A673 (cell line): Measurements from ENCODE around the gene NAPB. TPM values are rescaled to one million over a fixed set of nuclear protein-coding genes. Genes with fewer than 3 reads are reported as not detected.

ENCODE experiments used
- BruUV-seq: library from RNA; stranded (reverse); fragments of 400-500 nt; replicated peaks from 2 replicates; lab custom pipeline; 2021; lab: Mats Ljungman, UMichigan
- CTCF ChIA-PET: fragments of 300-600 bp; sonication (Branson Sonifier 250); formaldehyde crosslinking; loops from one replicate; lab custom pipeline; 2022; ENCODE audit warnings: antibody characterized with exemption; lab: Charles Lee
- POLR2A ChIA-PET: fragments of 300-600 bp; sonication (Branson Sonifier 250); formaldehyde crosslinking; loops from one replicate; lab custom pipeline; 2022; ENCODE audit warnings: antibody characterized with exemption; ENCODE audit not compliant: low non-redundant PET; lab: Charles Lee
- DNase-seq: peaks from one replicate; pipeline ENCODE4 v3.0.0-alpha.2; 2015; ENCODE audit warnings: low spot score
- H3K27ac ChIP-seq: fragments of 200-600 bp; sonication (generic); 2 replicates; pipeline ENCODE4 v1.5.1; 2016; ENCODE audit warnings: mixed run types, low read depth, mild to moderate bottlenecking, mixed read lengths, antibody characterized with exemption, low read length; ENCODE audit not compliant: poor library complexity, severe bottlenecking
- H3K27me3 ChIP-seq: fragments of 200-600 bp; sonication (generic); replicated peaks from 2 replicates; pipeline ENCODE4 v1.6.1; 2017; ENCODE audit warnings: mixed run types, low read depth, mild to moderate bottlenecking, mixed read lengths, antibody characterized with exemption, low read length; ENCODE audit not compliant: insufficient read depth, poor library complexity
- H3K36me3 ChIP-seq: fragments of 200-600 bp; sonication (generic); 2 replicates; pipeline ENCODE4 v1.6.1; 2016; ENCODE audit warnings: mixed run types, mild to moderate bottlenecking, mixed read lengths, antibody characterized with exemption, low read length; ENCODE audit not compliant: insufficient read depth, poor library complexity, severe bottlenecking
- H3K4me1 ChIP-seq: fragments of 200-600 bp; sonication (generic); 2 replicates; pipeline ENCODE4 v1.6.1; 2017; ENCODE audit warnings: mixed run types, mild to moderate bottlenecking, mixed read lengths, antibody characterized with exemption, low read length; ENCODE audit not compliant: insufficient read depth, poor library complexity, severe bottlenecking
- H3K4me3 ChIP-seq: fragments of 200-600 bp; sonication (generic); 2 replicates; pipeline ENCODE4 v1.5.1; 2016; ENCODE audit warnings: low read depth, mixed run types, mild to moderate bottlenecking, mixed read lengths, low read length; ENCODE audit not compliant: poor library complexity, severe bottlenecking
- H3K9me3 ChIP-seq: fragments of 200-600 bp; sonication (generic); 2 replicates; pipeline ENCODE4 v1.6.1; 2016; ENCODE audit warnings: mixed run types, low read depth, mild to moderate bottlenecking, mixed read lengths, antibody characterized with exemption, low read length; ENCODE audit not compliant: poor library complexity, severe bottlenecking
- EZH2 ChIP-seq: fragments of 200-600 bp; sonication (generic); IDR thresholded peaks from 2 replicates; pipeline ENCODE4 v1.6.1; 2017; ENCODE audit warnings: borderline replicate concordance, low read depth, mild to moderate bottlenecking, mixed read lengths, antibody characterized with exemption, low read length; ENCODE audit not compliant: poor library complexity, severe bottlenecking
- intact Hi-C: fragments of 100-400 bp; cut with micrococcal nuclease; formaldehyde crosslinking; loops from one replicate; pipeline ENCODE4 v1.10.0; 2022; ENCODE audit not compliant: unreplicated experiment
- total RNA-seq: library from RNA; stranded (reverse); gene quantifications from 2 replicates; pipeline ENCODE4 v1.2.3, GENCODE V29; 2021
- TF ChIP-seq, protein P1 (sequence below): fragments of 300-800, 200-600 bp; sonication (generic); conservative IDR thresholded peaks from 2 replicates; pipeline ENCODE4 v1.5.1; 2017; ENCODE audit warnings: low read depth, mild to moderate bottlenecking, antibody characterized with exemption, low read length, moderate library complexity, mixed read lengths

Gene NAPB
- total RNA-seq, 1 experiment from 2014 or later = 11.6 TPM

DNA sequence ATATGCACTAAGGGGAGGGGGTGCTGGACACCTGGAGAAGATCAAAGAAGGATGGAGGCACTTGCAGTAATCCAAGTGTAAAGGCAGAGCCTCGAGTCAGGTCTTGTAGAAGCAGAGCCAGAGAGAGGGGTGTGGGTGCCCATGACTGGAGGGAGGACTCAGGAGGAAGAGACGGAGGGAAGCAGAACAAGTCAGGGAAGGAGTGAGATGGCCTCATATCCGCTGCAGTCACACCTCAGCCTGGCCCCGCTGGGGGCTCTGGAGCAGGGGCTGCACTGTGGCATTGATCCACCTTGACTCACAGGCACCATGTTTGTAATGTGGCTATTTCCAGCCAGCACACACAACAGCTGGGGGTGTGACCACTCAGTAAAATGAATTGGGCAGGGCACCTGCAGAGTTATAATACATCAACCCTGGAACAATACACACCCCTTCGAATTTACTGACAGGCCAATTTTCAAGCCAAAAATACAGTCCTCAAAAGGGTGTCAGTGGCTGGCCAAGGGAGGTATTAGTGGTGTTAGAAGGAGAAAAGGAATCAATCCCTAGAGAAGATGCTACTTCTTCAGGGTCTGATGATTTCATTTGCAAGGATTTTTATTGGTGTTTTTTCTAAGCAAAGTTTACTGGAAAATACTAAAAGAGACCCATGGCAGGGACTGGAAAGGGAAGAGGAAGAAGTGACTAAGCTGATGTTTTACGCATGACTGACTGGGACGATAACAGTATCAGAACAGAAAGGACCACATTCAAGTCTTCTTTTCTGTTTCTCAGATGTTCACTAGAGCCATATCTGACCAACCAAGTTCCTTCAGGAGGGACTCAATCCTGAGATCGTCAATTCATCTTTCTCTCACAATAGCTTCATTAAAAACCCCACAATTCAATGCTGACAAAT, 89.6 kb downstream of the NAPB start:
- Histone ChIP-seq H3K36me3 (no peaks in the 10 kb centered on the region), H3K27me3 (no peaks in the 10 kb centered on the region), H3K4me1 (peaks cover under 1% of the 10 kb centered on the region), H3K27ac (no peak overlapping the region), H3K9me3 (no peaks in the 10 kb centered on the region), H3K4me3 (no peak overlapping the region)
- intact Hi-C loops = no loop called here
- CTCF ChIA-PET = interaction anchor here (0.6 to 1.7 kb wide), 2 partner anchors 511 to 640 kb away, joined by 3 to 5 read pairs; no protein-coding TSS in a partner anchor
- DNase-seq = peak; percentile 21
- BruUV-seq = no TSS peak
- POLR2A ChIA-PET = no interaction called here
- no peak for TF ChIP-seq EZH2
- TF ChIP-seq, protein P1, sequence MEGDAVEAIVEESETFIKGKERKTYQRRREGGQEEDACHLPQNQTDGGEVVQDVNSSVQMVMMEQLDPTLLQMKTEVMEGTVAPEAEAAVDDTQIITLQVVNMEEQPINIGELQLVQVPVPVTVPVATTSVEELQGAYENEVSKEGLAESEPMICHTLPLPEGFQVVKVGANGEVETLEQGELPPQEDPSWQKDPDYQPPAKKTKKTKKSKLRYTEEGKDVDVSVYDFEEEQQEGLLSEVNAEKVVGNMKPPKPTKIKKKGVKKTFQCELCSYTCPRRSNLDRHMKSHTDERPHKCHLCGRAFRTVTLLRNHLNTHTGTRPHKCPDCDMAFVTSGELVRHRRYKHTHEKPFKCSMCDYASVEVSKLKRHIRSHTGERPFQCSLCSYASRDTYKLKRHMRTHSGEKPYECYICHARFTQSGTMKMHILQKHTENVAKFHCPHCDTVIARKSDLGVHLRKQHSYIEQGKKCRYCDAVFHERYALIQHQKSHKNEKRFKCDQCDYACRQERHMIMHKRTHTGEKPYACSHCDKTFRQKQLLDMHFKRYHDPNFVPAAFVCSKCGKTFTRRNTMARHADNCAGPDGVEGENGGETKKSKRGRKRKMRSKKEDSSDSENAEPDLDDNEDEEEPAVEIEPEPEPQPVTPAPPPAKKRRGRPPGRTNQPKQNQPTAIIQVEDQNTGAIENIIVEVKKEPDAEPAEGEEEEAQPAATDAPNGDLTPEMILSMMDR = no peak

DNA sequence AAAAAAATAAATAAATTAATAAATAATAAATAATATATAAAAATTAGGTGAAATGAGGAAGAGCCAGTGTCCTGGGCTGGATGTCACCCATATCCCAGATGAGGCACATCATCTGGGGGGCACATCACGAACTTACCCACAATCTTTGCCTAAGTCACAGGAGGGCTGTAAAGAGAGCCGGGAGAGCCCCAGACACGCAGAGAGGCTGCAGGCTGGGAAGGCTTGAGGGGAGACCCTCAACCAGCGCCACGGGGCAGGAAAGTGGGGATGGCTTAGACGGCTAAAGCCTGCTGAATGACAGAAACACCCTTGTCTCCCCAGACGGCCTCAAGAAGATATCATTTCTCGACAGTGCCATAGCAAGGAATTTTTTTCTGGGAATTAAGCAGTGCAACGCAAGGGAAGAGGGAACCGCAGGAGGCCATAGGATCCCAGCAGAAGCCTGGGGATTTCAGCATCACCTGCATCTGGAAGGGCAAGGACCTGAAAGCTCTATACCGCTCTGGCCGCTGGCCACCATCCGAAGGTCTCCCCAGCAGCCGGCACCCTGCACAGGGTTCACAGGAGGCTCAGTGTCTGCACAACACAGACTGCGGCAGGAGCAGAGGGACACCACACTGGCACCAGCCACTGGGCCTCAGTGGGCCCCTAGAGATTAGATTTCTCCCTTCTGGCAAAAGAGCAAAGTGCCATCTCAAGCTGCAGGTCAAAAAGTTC, 93.5 kb downstream of the NAPB start:
- no TSS peak for BruUV-seq
- POLR2A ChIA-PET = no interaction called here
- H3K36me3 ChIP-seq = no peaks in the 10 kb centered on the region
- no peak overlapping the region for H3K27ac ChIP-seq
- intact Hi-C loops = no loop called here
- CTCF ChIA-PET = no interaction called here
- DNase-seq = no peak
- no peaks in the 10 kb centered on the region for H3K9me3 ChIP-seq
- TF ChIP-seq, protein P1 = no peak
- no peak for TF ChIP-seq EZH2
- H3K4me3 ChIP-seq = no peak overlapping the region
- peaks cover 5% of the 10 kb centered on the region for H3K27me3 ChIP-seq
- H3K4me1 ChIP-seq = no peaks in the 10 kb centered on the region

DNA sequence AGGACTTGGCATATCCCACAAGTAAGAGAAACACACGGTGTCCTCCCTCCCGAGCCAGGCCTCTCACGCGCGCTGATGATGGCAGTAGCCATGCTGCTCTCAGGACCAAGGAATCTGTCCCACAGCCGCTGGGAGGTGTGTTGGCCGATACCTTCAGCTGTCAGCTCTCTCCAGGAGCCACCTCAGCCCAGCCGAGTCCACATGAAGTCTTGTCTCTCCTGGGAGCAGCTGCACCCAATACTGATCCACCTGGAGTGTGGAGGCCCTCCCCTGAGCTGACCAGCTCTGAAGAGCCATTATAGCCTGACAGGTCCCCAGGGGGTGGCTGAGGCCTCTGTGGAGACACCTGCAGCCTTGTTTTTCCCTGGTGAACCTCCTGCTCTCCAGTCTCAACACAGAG, 94.5 kb downstream of the NAPB start:
- DNase-seq = no peak
- Histone ChIP-seq H3K27me3 (peaks cover 5% of the 10 kb centered on the region), H3K9me3 (no peaks in the 10 kb centered on the region), H3K27ac (no peak overlapping the region), H3K4me3 (no peak overlapping the region), H3K36me3 (no peaks in the 10 kb centered on the region), H3K4me1 (no peaks in the 10 kb centered on the region)
- BruUV-seq = no TSS peak
- ChIA-PET CTCF (no interaction called here), POLR2A (no interaction called here)
- intact Hi-C loops = no loop called here
- TF ChIP-seq, protein P1 = no peak
- no peak for TF ChIP-seq EZH2
